Breast epithelium (tissue), 3 donors: ENCODE data around the gene CAPN2.

ENCODE experiments used
- POLR2A ChIP-seq: fragments of 450-650 bp; IDR thresholded peaks from one replicate; pipeline ENCODE4 v1.6.1; 2016; ENCODE audit warnings: antibody characterized with exemption, mild to moderate bottlenecking, moderate library complexity
- POLR2AphosphoS5 ChIP-seq, 3 donors: sonication (generic); formaldehyde crosslinking; IDR thresholded peaks; one replicate each; pipeline ENCODE4 v1.6.1; 2017; ENCODE audit warnings: antibody characterized with exemption in 3 of 3
- TF ChIP-seq, protein P1 (sequence below), 3 donors: fragments of 450-650 bp; IDR thresholded peaks; one replicate each; pipeline ENCODE4 v1.5.1; 2016 to 2017; ENCODE audit warnings: antibody characterized with exemption in 3 of 3, mild to moderate bottlenecking in 3 of 3, moderate library complexity in 3 of 3

DNA sequence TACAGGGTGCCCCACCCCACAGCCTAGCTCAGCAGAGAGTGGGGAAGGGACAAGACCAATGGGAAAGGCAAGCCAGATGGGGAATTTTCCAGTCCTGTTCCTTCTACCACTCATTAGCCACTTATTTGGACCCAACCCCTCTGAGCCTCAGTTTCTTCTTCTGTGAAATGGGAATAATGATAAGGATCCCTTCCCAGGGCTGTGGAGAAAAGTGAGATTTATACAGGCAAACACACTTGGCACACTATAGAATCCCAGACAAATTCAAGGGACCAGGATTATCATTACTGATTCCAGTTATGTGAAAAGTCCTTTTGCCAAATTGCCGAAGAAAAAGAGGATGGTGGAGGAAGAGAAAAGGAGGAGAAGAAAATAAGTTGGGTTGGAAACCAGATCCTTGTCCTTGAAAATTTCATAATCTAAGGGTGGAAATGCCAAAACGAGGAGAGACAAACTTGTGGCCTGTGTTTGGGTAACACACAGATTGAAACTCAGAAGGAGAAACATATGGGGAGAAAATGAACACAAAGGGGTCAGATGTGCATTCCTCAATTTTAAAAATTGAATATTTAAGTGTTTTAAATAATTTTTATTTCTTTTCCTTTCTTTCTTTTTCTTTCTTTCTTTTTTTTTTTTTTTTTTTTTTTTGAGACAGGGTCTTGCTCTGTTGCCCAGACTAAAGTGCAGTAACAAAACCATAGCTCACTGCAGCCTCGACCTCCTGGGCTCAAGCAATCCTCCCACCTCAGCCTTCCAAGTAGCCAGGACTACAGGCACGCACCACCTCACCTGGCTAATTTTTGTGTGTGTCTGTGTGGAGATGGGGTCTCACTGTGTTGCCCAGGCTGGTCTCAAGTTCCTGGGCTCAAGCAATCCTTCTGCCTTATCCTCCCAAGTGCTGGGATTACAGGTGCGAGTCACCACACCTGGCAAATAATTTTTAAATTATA, 9.6 kb downstream of the CAPN2 start:
- TF ChIP-seq, protein P1, sequence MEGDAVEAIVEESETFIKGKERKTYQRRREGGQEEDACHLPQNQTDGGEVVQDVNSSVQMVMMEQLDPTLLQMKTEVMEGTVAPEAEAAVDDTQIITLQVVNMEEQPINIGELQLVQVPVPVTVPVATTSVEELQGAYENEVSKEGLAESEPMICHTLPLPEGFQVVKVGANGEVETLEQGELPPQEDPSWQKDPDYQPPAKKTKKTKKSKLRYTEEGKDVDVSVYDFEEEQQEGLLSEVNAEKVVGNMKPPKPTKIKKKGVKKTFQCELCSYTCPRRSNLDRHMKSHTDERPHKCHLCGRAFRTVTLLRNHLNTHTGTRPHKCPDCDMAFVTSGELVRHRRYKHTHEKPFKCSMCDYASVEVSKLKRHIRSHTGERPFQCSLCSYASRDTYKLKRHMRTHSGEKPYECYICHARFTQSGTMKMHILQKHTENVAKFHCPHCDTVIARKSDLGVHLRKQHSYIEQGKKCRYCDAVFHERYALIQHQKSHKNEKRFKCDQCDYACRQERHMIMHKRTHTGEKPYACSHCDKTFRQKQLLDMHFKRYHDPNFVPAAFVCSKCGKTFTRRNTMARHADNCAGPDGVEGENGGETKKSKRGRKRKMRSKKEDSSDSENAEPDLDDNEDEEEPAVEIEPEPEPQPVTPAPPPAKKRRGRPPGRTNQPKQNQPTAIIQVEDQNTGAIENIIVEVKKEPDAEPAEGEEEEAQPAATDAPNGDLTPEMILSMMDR (IDR thresholded peaks at IDR 0.05), result no peak
- no peak for TF ChIP-seq POLR2A
- TF ChIP-seq POLR2AphosphoS5 (IDR thresholded peaks at IDR 0.05), result no peak
